Measurements from ENCODE around the gene PRR35.

Gene PRR35

GRCh38 chr16:564690-565418 lies 4.7 kb downstream of the PRR35 start:
- DNase-seq (ENCODE audit: low read depth): no peak

- DNase-seq (ENCODE audit: low read depth): peak; percentile 32
Measured at GRCh38 chr16:565419-566330, 5.5 kb downstream of the PRR35 start.

- peak; percentile 61 for DNase-seq (ENCODE audit: low read depth)
Measured at GRCh38 chr16:566475-567372, 6.5 kb downstream of the PRR35 start, which contains the start of gene NHLRC4. Gene NHLRC4 (plus strand): TSS chr16:567005. CDS start chr16:568048, 1,043 bp downstream.

- no peak for DNase-seq (ENCODE audit: low read depth)
Measured at GRCh38 chr16:567373-568256, 7.4 kb downstream of the PRR35 start.

- DNase-seq (ENCODE audit: low read depth): no peak
Measured at GRCh38 chr16:568401-569258, 8.4 kb downstream of the PRR35 start.

GRCh38 chr16:569445-570254 lies 9.5 kb downstream of the PRR35 start, which contains the start of gene PIGQ:
Gene PIGQ (plus strand): TSS chr16:569968. CDS start chr16:574075, 4,107 bp downstream.
- peak; percentile 72 for DNase-seq (ENCODE audit: low read depth)

GRCh38 chr16:572865-573650 lies 12.9 kb downstream of the PRR35 start:
- DNase-seq (ENCODE audit: low read depth): no peak

- DNase-seq (ENCODE audit: low read depth): no peak
Measured at GRCh38 chr16:574021-574760, 14.0 kb downstream of the PRR35 start.

- no peak for DNase-seq (ENCODE audit: low read depth)
Measured at GRCh38 chr16:575354-576196, 15.4 kb downstream of the PRR35 start.

GRCh38 chr16:576197-576822 lies 16.1 kb downstream of the PRR35 start:
- DNase-seq (ENCODE audit: low read depth): no peak

GRCh38 chr16:576823-577201 lies 16.6 kb downstream of the PRR35 start:
- DNase-seq (ENCODE audit: low read depth): no peak

GRCh38 chr16:577796-578195 lies 17.6 kb downstream of the PRR35 start:
- DNase-seq (ENCODE audit: low read depth): no peak

GRCh38 chr16:578232-578869 lies 18.2 kb downstream of the PRR35 start:
- no peak for DNase-seq (ENCODE audit: low read depth)

- DNase-seq (ENCODE audit: low read depth): peak; percentile 59
Measured at GRCh38 chr16:578870-579405, 18.7 kb downstream of the PRR35 start.

All from EH (cell line).